Right atrium auricular region (tissue), 2 donors: ENCODE measurements around the gene ARHGAP42. TPM values are rescaled to one million over a fixed set of nuclear protein-coding genes. Genes with fewer than 3 reads are reported as not detected.

Experiments used
- DNase-seq: peaks from one replicate; pipeline ENCODE4 v3.0.0-alpha.2; 2019; ENCODE audit warnings: low spot score
- H3K27ac ChIP-seq, 2 donors: fragments of 200-600 bp; sonication (generic); 1 replicate in 1 of 2; 2 replicates in 1 of 2; pipeline ENCODE4 v1.5.1; 2016 to 2019
- H3K27me3 ChIP-seq, 2 donors: fragments of 200-600 bp; sonication (generic); one replicate each; pipeline versions ENCODE4 v1.5.1 to v1.6.0; 2017 to 2019
- H3K36me3 ChIP-seq: fragments of 200-600 bp; sonication (generic); one replicate; pipeline ENCODE4 v1.5.1; 2016
- H3K4me1 ChIP-seq, 2 donors: fragments of 200-600 bp; sonication (generic); one replicate each; pipeline versions ENCODE4 v1.5.1 to v1.6.0; 2017 to 2019
- H3K4me3 ChIP-seq, 2 donors: fragments of 200-600 bp; sonication (generic); 1 replicate in 1 of 2; 2 replicates in 1 of 2; pipeline ENCODE4 v1.5.1; 2017 to 2019; ENCODE audit warnings: mild to moderate bottlenecking in 1 of 2, moderate library complexity in 1 of 2
- H3K9me3 ChIP-seq, 2 donors: fragments of 200-600 bp; sonication (generic); one replicate each; pipeline ENCODE4 v1.5.1; 2019
- total RNA-seq, 2 donors: library from RNA; depleted of rRNA; stranded (reverse); fragments of >200 nt; gene quantifications; one replicate each; pipeline ENCODE4 v1.1.0, GENCODE V29; 2016
- TF ChIP-seq, protein P1 (sequence below), 2 donors: fragments of 200-600 bp; sonication (generic); IDR thresholded peaks; one replicate each; pipeline ENCODE4 v1.5.1; 2019; ENCODE audit warnings: antibody characterized with exemption in 2 of 2

ARHGAP42 gene
- total RNA-seq, 2 donors from 2014 or later: 6.1 to 12.1 TPM

DNA sequence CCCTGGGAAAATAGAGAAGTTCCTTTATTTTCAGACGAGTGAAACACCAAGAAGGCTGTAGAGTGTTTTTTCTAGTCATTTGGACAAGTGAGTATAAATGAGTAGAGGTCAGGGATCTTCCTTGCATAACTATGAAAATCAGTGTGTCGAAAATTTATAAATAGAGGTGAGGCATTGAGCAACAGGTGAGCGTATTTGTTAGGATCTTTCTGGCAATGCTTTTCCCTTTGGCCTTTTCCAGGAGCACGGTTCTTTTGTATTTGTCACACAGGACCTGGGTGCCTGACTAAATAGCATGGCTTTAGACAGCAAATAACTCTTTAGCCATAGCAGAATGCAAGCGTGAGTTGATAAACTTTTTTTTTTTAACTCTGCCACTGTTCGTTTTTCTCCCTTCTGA, 19.6 kb upstream of the ARHGAP42 start:
- no peaks in the 10 kb centered on the region for H3K9me3 ChIP-seq
- TF ChIP-seq, protein P1, sequence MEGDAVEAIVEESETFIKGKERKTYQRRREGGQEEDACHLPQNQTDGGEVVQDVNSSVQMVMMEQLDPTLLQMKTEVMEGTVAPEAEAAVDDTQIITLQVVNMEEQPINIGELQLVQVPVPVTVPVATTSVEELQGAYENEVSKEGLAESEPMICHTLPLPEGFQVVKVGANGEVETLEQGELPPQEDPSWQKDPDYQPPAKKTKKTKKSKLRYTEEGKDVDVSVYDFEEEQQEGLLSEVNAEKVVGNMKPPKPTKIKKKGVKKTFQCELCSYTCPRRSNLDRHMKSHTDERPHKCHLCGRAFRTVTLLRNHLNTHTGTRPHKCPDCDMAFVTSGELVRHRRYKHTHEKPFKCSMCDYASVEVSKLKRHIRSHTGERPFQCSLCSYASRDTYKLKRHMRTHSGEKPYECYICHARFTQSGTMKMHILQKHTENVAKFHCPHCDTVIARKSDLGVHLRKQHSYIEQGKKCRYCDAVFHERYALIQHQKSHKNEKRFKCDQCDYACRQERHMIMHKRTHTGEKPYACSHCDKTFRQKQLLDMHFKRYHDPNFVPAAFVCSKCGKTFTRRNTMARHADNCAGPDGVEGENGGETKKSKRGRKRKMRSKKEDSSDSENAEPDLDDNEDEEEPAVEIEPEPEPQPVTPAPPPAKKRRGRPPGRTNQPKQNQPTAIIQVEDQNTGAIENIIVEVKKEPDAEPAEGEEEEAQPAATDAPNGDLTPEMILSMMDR (IDR thresholded peaks at IDR 0.05): no peak

DNA sequence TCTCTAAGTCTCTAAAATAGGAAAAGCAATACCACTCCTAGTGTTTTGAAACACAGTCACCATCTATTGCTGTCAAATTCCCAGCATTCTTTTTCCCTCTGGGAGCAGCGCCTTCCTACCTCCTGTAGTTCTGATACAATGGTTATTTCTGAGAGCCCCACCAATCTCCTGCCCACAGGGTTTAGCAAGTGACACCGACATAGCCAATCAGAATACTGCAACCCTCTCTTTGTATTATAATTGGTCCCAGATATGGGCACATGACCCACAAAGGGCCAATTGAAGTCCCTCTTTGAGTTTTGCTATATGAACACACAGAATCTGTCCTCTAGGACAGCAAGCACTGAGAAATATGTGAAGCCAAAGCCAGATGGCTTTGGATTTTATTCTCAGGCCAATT, 16.9 kb upstream of the ARHGAP42 start:
- Histone ChIP-seq H3K9me3 (no peaks in the 10 kb centered on the region), H3K27ac (no peak overlapping the region), H3K4me3 (no peak overlapping the region), H3K4me1 (no peaks in the 10 kb centered on the region), H3K36me3 (no peaks in the 10 kb centered on the region), H3K27me3 (no peaks in the 10 kb centered on the region)
- DNase-seq: no peak
- TF ChIP-seq, protein P1 (IDR thresholded peaks at IDR 0.05): no peak

More for the DNA sequence above, 19.6 kb upstream of the ARHGAP42 start:
- Histone ChIP-seq H3K4me1 (no peaks in the 10 kb centered on the region), H3K27ac (no peak overlapping the region), H3K4me3 (no peak overlapping the region), H3K27me3 (no peaks in the 10 kb centered on the region), H3K36me3 (no peaks in the 10 kb centered on the region)
- DNase-seq: no peak

DNA sequence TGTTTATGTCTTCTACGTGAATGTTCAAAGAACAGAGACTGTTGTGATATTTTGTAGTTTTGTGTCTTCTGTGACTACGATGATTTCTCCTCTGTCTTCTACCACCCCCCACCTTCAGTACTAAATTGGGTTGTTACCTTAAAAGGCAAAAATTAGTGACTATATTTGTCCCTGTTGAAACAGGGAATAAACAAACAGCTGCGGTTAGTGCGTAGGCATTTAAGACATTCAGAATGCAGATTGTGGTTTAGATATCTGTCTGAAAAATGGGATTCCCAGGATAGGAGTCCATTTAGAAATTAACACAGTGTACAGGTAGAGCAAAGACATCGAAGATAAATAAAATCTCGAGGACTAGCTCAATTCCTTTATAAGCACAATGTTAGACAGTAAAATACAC, 15.6 kb upstream of the ARHGAP42 start:
- DNase-seq: no peak
- no peaks in the 10 kb centered on the region for H3K27me3 ChIP-seq
- no peak overlapping the region for H3K4me3 ChIP-seq
- H3K27ac ChIP-seq: no peak overlapping the region
- no peaks in the 10 kb centered on the region for H3K36me3 ChIP-seq
- TF ChIP-seq, protein P1 (IDR thresholded peaks at IDR 0.05): no peak
- no peaks in the 10 kb centered on the region for H3K9me3 ChIP-seq
- no peaks in the 10 kb centered on the region for H3K4me1 ChIP-seq

DNA sequence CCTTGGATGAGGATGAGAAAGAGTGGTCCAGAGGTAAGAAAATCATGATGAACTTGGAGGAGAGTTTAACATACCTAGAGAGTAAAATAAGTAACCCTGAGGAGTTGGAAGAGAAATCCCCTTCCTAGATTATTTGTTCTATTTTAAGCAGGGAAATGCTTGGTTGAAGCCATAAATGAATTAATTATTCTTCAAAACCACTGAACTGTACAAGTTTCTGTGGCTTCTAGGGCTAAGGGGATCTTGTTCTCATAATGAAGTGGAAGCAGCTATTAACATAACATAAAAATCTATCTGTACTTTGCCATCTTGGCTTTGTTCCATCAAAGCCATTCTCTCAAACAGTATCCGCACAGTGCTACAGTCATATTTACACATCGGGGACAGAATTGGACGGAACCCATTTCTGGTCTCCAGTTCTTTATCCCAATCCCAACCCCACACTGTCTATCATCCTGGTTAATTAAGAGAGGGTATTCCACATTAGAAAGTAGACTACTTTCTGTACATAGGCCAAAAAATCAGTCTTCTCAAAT, 14.5 kb upstream of the ARHGAP42 start:
- H3K9me3 ChIP-seq: no peaks in the 10 kb centered on the region
- no peaks in the 10 kb centered on the region for H3K4me1 ChIP-seq
- DNase-seq: no peak
- no peaks in the 10 kb centered on the region for H3K27me3 ChIP-seq
- TF ChIP-seq, protein P1 (IDR thresholded peaks at IDR 0.05): no peak
- H3K27ac ChIP-seq: no peak overlapping the region
- H3K4me3 ChIP-seq: no peak overlapping the region
- H3K36me3 ChIP-seq: no peaks in the 10 kb centered on the region

DNA sequence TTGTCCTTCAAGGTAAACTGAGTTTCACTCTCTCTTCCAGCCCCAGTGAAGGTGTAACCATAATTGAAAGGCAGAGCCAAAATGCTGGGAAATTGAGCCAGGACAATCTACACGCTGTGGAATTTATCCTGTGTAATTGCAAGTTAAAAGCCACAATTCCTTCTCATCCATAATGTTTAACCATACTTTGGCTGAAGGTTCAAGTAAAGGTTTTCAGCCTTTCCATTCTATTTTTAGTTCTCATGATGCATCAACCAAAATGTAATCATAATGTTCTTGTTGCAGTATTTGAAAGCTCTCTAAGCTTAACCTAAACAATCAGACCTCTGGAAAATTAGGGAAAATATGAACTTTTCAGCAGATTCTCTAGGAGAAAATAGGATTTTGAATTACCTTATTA, 14.0 kb upstream of the ARHGAP42 start:
- Histone ChIP-seq H3K9me3 (no peaks in the 10 kb centered on the region), H3K27me3 (no peaks in the 10 kb centered on the region), H3K4me1 (no peaks in the 10 kb centered on the region), H3K36me3 (no peaks in the 10 kb centered on the region), H3K27ac (no peak overlapping the region), H3K4me3 (no peak overlapping the region)
- TF ChIP-seq, protein P1 (IDR thresholded peaks at IDR 0.05): no peak
- DNase-seq: no peak

DNA sequence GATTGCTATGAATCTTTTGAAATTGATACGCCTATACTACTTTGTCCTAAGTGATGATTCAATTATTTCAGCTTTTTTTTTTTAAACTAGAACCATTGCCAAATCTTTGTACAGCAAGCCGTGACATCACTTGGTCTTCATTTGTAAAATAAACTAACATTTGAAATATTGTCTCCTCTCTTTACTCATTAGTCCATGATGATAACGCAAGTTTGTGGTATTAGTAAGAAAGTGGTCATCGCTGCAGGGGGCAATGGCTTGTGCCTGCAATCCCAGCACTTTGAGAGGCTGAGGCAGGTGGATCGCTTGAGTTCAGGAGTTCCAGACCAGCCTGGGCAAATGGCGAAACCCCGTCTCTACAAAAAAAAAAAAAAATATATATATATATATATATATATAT, 12.9 kb upstream of the ARHGAP42 start:
- Histone ChIP-seq H3K36me3 (no peaks in the 10 kb centered on the region), H3K9me3 (no peaks in the 10 kb centered on the region), H3K4me3 (no peak overlapping the region), H3K4me1 (no peaks in the 10 kb centered on the region), H3K27me3 (no peaks in the 10 kb centered on the region), H3K27ac (no peak overlapping the region)
- no peak for DNase-seq
- TF ChIP-seq, protein P1 (IDR thresholded peaks at IDR 0.05): no peak
